Mesenchymal stem cell (in vitro differentiated cells and primary cell): ENCODE measurements around the gene CDADC1.

Experiments
- DNase-seq: peaks from one replicate; pipeline ENCODE4 v3.0.0-alpha.2; 2013
- H2AFZ ChIP-seq: one replicate; pipeline ENCODE4 v1.6.1; 2013; ENCODE audit warnings: low read depth, mild to moderate bottlenecking, control low read depth, inconsistent platforms, low read length, moderate library complexity
- H2AK5ac ChIP-seq: 2 replicates; pipeline ENCODE4 v1.6.1; 2013; ENCODE audit warnings: low read length, moderate library complexity, mild to moderate bottlenecking, inconsistent platforms; ENCODE audit not compliant: severe bottlenecking
- H2BK120ac ChIP-seq: one replicate; pipeline ENCODE4 v1.6.1; 2013; ENCODE audit warnings: low read depth, mild to moderate bottlenecking, inconsistent platforms, low read length, moderate library complexity
- H2BK12ac ChIP-seq, 2 experiments: one replicate each; pipeline ENCODE4 v1.6.1; 2013; ENCODE audit warnings: inconsistent platforms in 2 of 2, low read length in 2 of 2, mild to moderate bottlenecking in 2 of 2, moderate library complexity in 2 of 2, control low read depth in 1 of 2
- H2BK15ac ChIP-seq: one replicate; pipeline ENCODE4 v1.6.1; 2013; ENCODE audit warnings: mild to moderate bottlenecking, low read depth, inconsistent platforms; ENCODE audit not compliant: poor library complexity, severe bottlenecking
- H2BK5ac ChIP-seq: 2 replicates; pipeline ENCODE4 v1.6.1; 2013; ENCODE audit warnings: low read depth, mild to moderate bottlenecking, low read length, control low read depth, inconsistent platforms; ENCODE audit not compliant: poor library complexity, severe bottlenecking
- H3K14ac ChIP-seq, 2 experiments: one replicate each; pipeline ENCODE4 v1.6.1; 2013; ENCODE audit warnings: inconsistent platforms in 2 of 2, low read length in 2 of 2, control low read depth in 1 of 2, mild to moderate bottlenecking in 1 of 2, moderate library complexity in 1 of 2
- H3K18ac ChIP-seq, 2 experiments: one replicate each; pipeline ENCODE4 v1.6.1; 2013; ENCODE audit warnings: inconsistent platforms in 2 of 2, low read length in 2 of 2, control low read depth in 1 of 2, low read depth in 1 of 2, mild to moderate bottlenecking in 1 of 2
- H3K23ac ChIP-seq, 2 experiments: one replicate each; pipeline ENCODE4 v1.6.1; 2013; ENCODE audit warnings: inconsistent platforms in 2 of 2, low read length in 2 of 2, mild to moderate bottlenecking in 2 of 2, moderate library complexity in 2 of 2, control low read depth in 1 of 2
- H3K27ac ChIP-seq: 2 replicates; pipeline ENCODE4 v1.5.1; 2013; ENCODE audit warnings: mild to moderate bottlenecking, moderate library complexity, low read length, control low read depth, inconsistent platforms; ENCODE audit not compliant: poor library complexity, severe bottlenecking
- H3K27me3 ChIP-seq, 2 experiments: 2 replicates each; pipeline versions ENCODE4 v1.6.1 to v1.7.0; 2013; ENCODE audit warnings: low read length in 2 of 2, mild to moderate bottlenecking in 2 of 2, moderate library complexity in 2 of 2, control low read depth in 1 of 2, inconsistent platforms in 1 of 2; ENCODE audit not compliant: control insufficient read depth in 1 of 2, insufficient read depth in 1 of 2
- H3K36me3 ChIP-seq, 2 experiments: 2 replicates each; pipeline versions ENCODE4 v1.6.1 to v1.7.0; 2013; ENCODE audit warnings: low read length in 2 of 2, control low read depth in 1 of 2, inconsistent platforms in 1 of 2, low read depth in 1 of 2, mild to moderate bottlenecking in 1 of 2; ENCODE audit not compliant: insufficient read depth in 2 of 2, control insufficient read depth in 1 of 2
- H3K4ac ChIP-seq, 2 experiments: one replicate each; pipeline ENCODE4 v1.6.1; 2013; ENCODE audit warnings: inconsistent platforms in 2 of 2, low read length in 2 of 2, mild to moderate bottlenecking in 2 of 2, moderate library complexity in 2 of 2, control low read depth in 1 of 2, low read depth in 1 of 2
- H3K4me1 ChIP-seq: 2 replicates; pipeline ENCODE4 v1.6.1; 2013; ENCODE audit warnings: low read depth, low read length, control low read depth; ENCODE audit not compliant: control insufficient read depth, insufficient read depth
- H3K4me2 ChIP-seq: 2 replicates; pipeline ENCODE4 v1.6.1; 2013; ENCODE audit warnings: low read length, mild to moderate bottlenecking, inconsistent platforms; ENCODE audit not compliant: poor library complexity, severe bottlenecking
- H3K4me3 ChIP-seq, 2 experiments: 2 replicates each; pipeline versions ENCODE4 v1.5.1 to v1.7.0; 2013; ENCODE audit warnings: low read length in 2 of 2, mild to moderate bottlenecking in 2 of 2, control low read depth in 1 of 2, low read depth in 1 of 2; ENCODE audit not compliant: insufficient read depth in 1 of 2
- H3K79me1 ChIP-seq: replicated peaks from 2 replicates; pipeline ENCODE4 v1.6.1; 2013; ENCODE audit warnings: mild to moderate bottlenecking, control low read depth, low read length, inconsistent platforms; ENCODE audit not compliant: poor library complexity, severe bottlenecking
- H3K9ac ChIP-seq: 2 replicates; pipeline ENCODE4 v1.7.0; 2013; ENCODE audit warnings: mild to moderate bottlenecking, low read length, moderate library complexity
- H3K9me3 ChIP-seq: 2 replicates; pipeline ENCODE4 v1.7.0; 2013; ENCODE audit warnings: mild to moderate bottlenecking, low read length; ENCODE audit not compliant: control insufficient read depth
- H4K8ac ChIP-seq: one replicate; pipeline ENCODE4 v1.6.1; 2013; ENCODE audit warnings: inconsistent platforms, mild to moderate bottlenecking, low read length, moderate library complexity
- H4K91ac ChIP-seq: one replicate; pipeline ENCODE4 v1.6.1; 2013; ENCODE audit warnings: mild to moderate bottlenecking, low read length, inconsistent platforms
- WGBS: methylation state at CpG from one replicate; pipeline ENCODE4 v1.1.7; 2013; ENCODE audit warnings: mixed read lengths; 5-methylcytosine and 5-hydroxymethylcytosine counted together

Gene CDADC1

DNA sequence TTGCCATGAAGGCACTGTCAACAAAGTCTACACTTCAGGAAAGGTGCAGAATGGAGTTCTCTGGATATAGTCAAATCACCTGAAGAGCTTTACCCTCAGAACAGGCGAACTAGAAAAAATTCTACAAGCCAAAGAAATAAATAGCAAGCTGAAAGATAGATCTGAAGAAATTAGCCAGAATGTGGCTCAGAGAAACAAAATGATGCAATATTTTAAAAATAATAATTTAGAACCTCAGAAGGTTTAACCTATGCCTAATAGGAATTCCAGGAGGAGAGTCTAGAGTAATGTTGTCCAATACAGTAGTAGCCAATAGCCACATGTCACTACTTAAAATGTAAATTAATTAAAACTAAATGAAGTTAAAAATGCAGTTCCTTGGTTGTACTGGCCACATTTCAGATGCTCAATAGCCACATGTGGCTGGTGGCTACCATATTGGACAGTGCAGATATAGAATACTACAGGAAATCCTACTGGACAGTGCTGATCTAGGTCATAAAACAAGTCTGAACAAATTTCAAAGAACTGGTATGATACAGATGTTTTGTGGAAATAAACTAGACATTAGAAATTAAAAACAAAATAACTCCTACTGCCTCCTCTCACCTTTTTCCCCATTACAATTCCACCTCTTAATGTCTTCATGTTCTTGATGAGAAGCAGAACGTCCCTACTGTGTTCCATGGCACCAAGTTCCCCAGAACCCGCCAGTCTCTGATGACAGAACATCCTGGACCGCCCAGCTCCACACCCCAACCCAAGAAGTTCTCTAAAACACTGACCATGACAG lies 679 bp upstream of the CDADC1 start:
- Histone ChIP-seq H3K23ac (no peak overlapping the region), H4K91ac (no peak overlapping the region), H3K9ac (peak overlapping the region; percentile 98), H3K27me3 (peaks cover 3 to 20% of the 10 kb centered on the region in 2 experiments), H2BK15ac (no peak overlapping the region), H4K8ac (peak overlapping the region; percentile 32), H2AK5ac (no peak overlapping the region), H2BK5ac (no peak overlapping the region), H2BK12ac (no peak overlapping the region), H3K4me1 (no peaks in the 10 kb centered on the region), H2BK120ac (no peak overlapping the region), H3K18ac (peak overlapping the region in 1 of 2 experiments; percentile 44), H2AFZ (peak overlapping the region; percentile 79), H3K4me3 (peak overlapping the region; percentile 81 to 99), H3K4me2 (peak overlapping the region; percentile 69), H3K14ac (no peak overlapping the region), H3K9me3 (no peaks in the 10 kb centered on the region), H3K79me1 (peaks cover 11% of the 10 kb centered on the region), H3K4ac (peak overlapping the region in 1 of 2 experiments; percentile 32), H3K36me3 (peaks cover 0 to 14% of the 10 kb centered on the region in 2 experiments), H3K27ac (peak overlapping the region; percentile 43)
- DNase-seq = no peak
- WGBS = 5% methylated on average over 3 of the region's 4 CpGs

DNA sequence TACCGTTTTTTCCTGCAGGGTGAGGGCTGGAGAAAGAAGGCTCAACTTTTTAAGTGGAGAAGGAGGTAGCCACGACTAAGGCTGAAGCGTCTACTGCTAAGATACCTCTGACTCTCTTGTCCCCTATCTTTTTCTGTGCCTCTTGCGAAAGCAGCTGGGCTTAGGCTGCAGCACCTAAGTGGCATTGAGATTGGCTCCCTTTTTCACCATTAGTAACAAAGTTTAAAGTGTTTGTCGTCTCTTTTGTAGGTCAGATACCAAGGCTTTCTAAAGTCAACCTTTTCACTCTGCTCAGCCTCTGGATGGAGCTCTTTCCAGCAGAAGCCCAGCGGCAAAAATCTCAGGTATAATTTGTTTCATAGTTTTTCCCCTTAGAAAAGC lies 887 bp downstream of the CDADC1 start:
- peaks cover under 1 to 10% of the 10 kb centered on the region in 2 experiments for H3K27me3 ChIP-seq
- no peak overlapping the region for H2BK15ac ChIP-seq
- no peak overlapping the region for H3K27ac ChIP-seq
- peak overlapping the region; percentile 95 for H2AFZ ChIP-seq
- H2BK120ac ChIP-seq = no peak overlapping the region
- H3K18ac ChIP-seq = no peak overlapping the region
- peak overlapping the region; percentile 82 for H3K4me2 ChIP-seq
- H4K91ac ChIP-seq = no peak overlapping the region
- no peak overlapping the region for H3K14ac ChIP-seq
- no peak overlapping the region for H2AK5ac ChIP-seq
- no peaks in the 10 kb centered on the region for H3K4me1 ChIP-seq
- H2BK5ac ChIP-seq = no peak overlapping the region
- H3K9ac ChIP-seq = peak overlapping the region; percentile 98
- whole genome bisulfite sequencing = 22% methylated on average over 6 of the region's 6 CpGs
- peak overlapping the region; percentile 81 to 99 for H3K4me3 ChIP-seq
- H3K23ac ChIP-seq = peak overlapping the region in 1 of 2 experiments; percentile 34
- H3K36me3 ChIP-seq = peaks cover 0 to 17% of the 10 kb centered on the region in 2 experiments
- no peaks in the 10 kb centered on the region for H3K9me3 ChIP-seq
- H3K79me1 ChIP-seq = peaks cover 13% of the 10 kb centered on the region
- no peak overlapping the region for H4K8ac ChIP-seq
- H2BK12ac ChIP-seq = no peak overlapping the region
- DNase-seq = no peak
- no peak overlapping the region for H3K4ac ChIP-seq

DNA sequence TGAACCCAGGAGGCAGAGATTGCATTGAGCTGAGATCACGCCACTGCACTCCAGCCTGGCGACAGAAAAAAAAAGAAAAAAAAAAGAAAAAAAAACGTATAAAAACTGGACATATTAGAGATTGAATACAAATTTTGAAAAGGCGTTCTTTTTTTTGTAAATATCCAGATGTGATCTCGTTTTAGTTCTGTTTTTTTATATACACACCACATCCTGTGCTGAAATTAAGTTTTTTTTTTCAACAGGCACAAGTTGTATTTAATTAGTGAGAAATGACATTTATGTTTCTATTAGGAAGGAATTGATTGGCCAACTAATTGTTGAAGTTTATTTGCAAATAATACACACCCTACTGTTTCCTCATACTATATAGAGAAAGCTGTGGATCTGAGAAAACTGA lies 3.6 kb downstream of the CDADC1 start:
- Histone ChIP-seq H3K14ac (no peak overlapping the region), H3K36me3 (peaks cover 3 to 41% of the 10 kb centered on the region in 2 experiments), H3K4me3 (no peak overlapping the region), H3K9me3 (no peaks in the 10 kb centered on the region), H3K23ac (no peak overlapping the region), H4K91ac (no peak overlapping the region), H4K8ac (no peak overlapping the region), H2BK120ac (no peak overlapping the region), H3K79me1 (peaks cover 15% of the 10 kb centered on the region), H2BK5ac (no peak overlapping the region), H3K18ac (no peak overlapping the region), H3K4me1 (no peaks in the 10 kb centered on the region), H3K9ac (no peak overlapping the region), H2AK5ac (no peak overlapping the region), H3K4me2 (no peak overlapping the region), H3K27ac (no peak overlapping the region), H2AFZ (no peak overlapping the region), H2BK15ac (no peak overlapping the region), H3K4ac (no peak overlapping the region), H2BK12ac (no peak overlapping the region), H3K27me3 (no peaks in the 10 kb centered on the region)
- no peak for DNase-seq
- 88% methylated on average over 5 of the region's 5 CpGs for WGBS

DNA sequence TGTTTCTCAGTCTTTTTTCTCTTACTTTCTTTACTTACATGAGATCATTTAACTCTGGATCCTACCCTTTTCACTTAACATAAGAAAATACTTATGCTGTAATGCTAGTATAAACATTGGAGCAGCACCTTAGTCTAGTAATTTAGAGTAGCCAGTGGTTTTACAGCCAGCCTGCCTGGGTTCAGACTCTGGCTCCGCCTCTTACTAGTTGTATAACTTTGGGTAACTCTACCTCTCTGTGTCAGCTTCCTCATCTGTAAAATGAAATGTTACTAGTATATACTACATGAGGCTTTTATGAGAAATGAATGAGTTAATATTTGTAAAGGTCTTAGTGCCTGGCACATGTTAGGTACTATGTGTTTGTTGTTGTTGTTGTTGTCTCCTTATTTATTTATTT lies 5.6 kb downstream of the CDADC1 start:
- H2BK5ac ChIP-seq = no peak overlapping the region
- no peaks in the 10 kb centered on the region for H3K9me3 ChIP-seq
- no peaks in the 10 kb centered on the region for H3K27me3 ChIP-seq
- H2BK120ac ChIP-seq = no peak overlapping the region
- no peak overlapping the region for H3K18ac ChIP-seq
- H3K36me3 ChIP-seq = peaks cover 7 to 44% of the 10 kb centered on the region in 2 experiments
- H4K8ac ChIP-seq = no peak overlapping the region
- DNase-seq = no peak
- H3K4me1 ChIP-seq = no peaks in the 10 kb centered on the region
- H3K14ac ChIP-seq = no peak overlapping the region
- no peak overlapping the region for H3K27ac ChIP-seq
- H3K79me1 ChIP-seq = peaks cover 15% of the 10 kb centered on the region
- H4K91ac ChIP-seq = no peak overlapping the region
- H3K4me2 ChIP-seq = no peak overlapping the region
- no peak overlapping the region for H3K23ac ChIP-seq
- 100% methylated on average over 1 of the region's 1 CpG for WGBS
- no peak overlapping the region for H3K4ac ChIP-seq
- H2BK15ac ChIP-seq = no peak overlapping the region
- no peak overlapping the region for H2AK5ac ChIP-seq
- H3K4me3 ChIP-seq = no peak overlapping the region
- H2AFZ ChIP-seq = no peak overlapping the region
- H2BK12ac ChIP-seq = no peak overlapping the region
- H3K9ac ChIP-seq = no peak overlapping the region
